GM13976 (cell line): ENCODE data around the gene MAVS.

Source experiments
- DNase-seq: peaks from one replicate; pipeline ENCODE4 v3.0.0; 2012; ENCODE audit warnings: low spot score
- in situ Hi-C: fragments of 300-500 bp; cut with MboI; formaldehyde crosslinking; loops from one replicate; pipeline ENCODE4 v1.12.0; 2022; ENCODE audit warnings: low sequenced_read_pairs, mixed read lengths, inconsistent platforms; ENCODE audit not compliant: unreplicated experiment
- TF ChIP-seq, protein P1 (sequence below): IDR thresholded peaks from 2 replicates; pipeline ENCODE4 v1.5.1; 2012; ENCODE audit warnings: borderline replicate concordance, mild to moderate bottlenecking; ENCODE audit not compliant: insufficient read depth; ENCODE audit errors: extremely low read depth, missing control alignments, control extremely low read depth

The MAVS gene

DNA sequence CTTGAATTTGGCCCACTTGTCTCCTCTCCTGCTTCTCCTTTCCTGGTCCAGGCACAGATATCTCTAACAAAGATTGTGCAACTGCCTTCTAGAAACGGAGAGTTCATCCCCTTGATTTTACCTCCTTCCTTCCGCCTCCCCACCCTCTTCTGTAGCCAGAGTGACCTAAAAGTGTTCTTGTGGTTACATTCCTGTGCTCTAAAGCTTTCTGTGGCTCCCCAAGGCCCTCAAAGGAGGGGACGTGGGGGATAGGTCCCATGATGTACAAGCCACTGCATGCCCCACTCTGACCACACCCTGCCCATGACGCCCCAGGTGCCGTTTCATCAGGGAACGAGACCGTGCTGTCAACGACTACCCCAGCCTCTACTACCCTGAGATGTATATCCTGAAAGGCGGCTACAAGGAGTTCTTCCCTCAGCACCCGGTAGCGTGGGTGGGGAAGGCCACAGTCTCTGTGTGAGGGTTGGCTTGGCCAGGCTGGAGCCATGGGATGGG, 42.3 kb upstream of the MAVS start:
- in situ Hi-C loops, result no loop called here
- DNase-seq, result no peak
- TF ChIP-seq, protein P1, sequence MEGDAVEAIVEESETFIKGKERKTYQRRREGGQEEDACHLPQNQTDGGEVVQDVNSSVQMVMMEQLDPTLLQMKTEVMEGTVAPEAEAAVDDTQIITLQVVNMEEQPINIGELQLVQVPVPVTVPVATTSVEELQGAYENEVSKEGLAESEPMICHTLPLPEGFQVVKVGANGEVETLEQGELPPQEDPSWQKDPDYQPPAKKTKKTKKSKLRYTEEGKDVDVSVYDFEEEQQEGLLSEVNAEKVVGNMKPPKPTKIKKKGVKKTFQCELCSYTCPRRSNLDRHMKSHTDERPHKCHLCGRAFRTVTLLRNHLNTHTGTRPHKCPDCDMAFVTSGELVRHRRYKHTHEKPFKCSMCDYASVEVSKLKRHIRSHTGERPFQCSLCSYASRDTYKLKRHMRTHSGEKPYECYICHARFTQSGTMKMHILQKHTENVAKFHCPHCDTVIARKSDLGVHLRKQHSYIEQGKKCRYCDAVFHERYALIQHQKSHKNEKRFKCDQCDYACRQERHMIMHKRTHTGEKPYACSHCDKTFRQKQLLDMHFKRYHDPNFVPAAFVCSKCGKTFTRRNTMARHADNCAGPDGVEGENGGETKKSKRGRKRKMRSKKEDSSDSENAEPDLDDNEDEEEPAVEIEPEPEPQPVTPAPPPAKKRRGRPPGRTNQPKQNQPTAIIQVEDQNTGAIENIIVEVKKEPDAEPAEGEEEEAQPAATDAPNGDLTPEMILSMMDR, result no peak

DNA sequence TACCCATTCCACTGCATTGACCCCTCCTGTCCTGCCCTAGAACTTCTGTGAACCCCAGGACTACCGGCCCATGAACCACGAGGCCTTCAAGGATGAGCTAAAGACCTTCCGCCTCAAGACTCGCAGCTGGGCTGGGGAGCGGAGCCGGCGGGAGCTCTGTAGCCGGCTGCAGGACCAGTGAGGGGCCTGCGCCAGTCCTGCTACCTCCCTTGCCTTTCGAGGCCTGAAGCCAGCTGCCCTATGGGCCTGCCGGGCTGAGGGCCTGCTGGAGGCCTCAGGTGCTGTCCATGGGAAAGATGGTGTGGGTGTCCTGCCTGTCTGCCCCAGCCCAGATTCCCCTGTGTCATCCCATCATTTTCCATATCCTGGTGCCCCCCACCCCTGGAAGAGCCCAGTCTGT, 41.9 kb upstream of the MAVS start:
- in situ Hi-C loops, result no loop called here
- TF ChIP-seq, protein P1, result no peak
- no peak for DNase-seq

DNA sequence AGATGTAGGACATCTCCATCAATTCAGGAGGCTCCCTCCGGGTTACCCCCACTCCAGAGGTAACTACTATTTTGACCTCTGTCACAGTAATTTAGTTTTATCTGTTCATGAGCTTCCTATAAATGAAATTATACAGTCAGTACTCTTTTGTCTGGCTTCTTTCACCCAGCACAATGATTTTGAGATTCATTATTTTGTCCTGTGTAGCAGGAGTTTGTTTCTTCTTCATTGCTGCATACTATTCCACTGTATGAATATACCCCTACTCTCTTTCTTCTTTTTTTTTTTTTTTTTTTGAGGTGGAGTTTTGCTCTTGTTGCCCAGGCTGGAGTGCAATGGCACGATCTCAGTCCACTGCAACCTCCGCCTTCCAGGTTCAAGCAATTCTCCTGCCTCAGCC, 38.1 kb upstream of the MAVS start:
- DNase-seq, result no peak
- in situ Hi-C loops, result no loop called here
- TF ChIP-seq, protein P1, result no peak

DNA sequence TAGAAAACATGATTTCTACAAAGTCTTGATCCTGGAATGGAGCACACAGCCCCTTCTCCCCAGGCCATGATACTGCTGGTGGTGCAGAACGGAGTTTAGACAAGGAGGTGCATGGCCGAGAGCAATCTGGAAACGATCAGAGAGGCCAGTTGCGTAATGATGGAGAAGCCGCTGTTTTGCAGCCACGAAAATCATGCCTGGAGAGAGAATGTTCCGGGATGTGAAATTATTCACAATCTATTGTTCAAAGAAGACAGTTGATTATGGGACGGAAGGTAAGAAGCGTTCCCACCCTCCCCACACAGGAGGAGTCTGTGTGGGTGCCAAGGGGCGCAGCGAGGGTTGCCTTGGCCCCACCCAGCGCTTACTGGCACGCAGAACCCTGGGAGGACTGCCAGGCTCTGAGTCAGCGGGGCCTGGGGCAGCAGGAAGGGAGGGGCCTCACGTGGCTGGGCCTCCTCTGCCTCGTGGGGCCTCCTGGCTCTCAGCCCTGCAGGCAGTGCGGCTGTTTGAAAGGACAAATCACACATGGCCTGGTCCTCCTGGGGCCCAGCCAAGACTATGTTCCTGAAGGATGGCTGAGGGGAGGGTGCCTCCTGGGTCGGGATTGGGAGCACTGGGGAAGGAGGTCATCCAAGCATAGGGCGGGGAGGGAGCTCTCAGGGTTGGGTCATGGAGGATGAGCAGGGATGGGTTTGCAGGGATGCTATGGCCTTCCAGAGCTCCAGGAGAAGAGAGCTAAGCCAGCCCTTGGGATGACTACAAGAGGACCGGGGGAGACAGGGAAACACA, 35.0 kb upstream of the MAVS start:
- TF ChIP-seq, protein P1, result no peak
- no peak for DNase-seq
- in situ Hi-C loops, result no loop called here

DNA sequence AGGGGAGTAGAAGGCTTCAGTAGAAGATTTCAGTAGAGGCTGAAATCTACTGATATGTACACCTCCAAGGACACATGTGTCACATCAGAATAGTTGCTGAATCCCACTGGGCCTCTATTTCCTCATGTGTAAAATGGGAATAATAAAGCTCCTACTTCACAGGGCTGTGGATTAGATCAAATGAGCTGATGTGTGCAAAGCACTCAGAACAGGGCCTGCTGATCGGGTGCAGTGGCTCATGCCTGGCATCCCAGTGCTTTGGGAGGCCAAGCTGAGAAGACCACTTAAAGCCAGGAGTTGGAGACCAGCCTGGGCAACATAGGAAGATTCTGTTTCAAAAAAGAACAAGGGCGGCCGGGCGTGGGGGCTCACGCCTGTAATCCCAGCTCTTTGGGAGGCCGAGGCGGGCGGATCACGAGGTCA, 34.4 kb upstream of the MAVS start:
- TF ChIP-seq, protein P1, result no peak
- in situ Hi-C loops, result no loop called here
- DNase-seq, result no peak

DNA sequence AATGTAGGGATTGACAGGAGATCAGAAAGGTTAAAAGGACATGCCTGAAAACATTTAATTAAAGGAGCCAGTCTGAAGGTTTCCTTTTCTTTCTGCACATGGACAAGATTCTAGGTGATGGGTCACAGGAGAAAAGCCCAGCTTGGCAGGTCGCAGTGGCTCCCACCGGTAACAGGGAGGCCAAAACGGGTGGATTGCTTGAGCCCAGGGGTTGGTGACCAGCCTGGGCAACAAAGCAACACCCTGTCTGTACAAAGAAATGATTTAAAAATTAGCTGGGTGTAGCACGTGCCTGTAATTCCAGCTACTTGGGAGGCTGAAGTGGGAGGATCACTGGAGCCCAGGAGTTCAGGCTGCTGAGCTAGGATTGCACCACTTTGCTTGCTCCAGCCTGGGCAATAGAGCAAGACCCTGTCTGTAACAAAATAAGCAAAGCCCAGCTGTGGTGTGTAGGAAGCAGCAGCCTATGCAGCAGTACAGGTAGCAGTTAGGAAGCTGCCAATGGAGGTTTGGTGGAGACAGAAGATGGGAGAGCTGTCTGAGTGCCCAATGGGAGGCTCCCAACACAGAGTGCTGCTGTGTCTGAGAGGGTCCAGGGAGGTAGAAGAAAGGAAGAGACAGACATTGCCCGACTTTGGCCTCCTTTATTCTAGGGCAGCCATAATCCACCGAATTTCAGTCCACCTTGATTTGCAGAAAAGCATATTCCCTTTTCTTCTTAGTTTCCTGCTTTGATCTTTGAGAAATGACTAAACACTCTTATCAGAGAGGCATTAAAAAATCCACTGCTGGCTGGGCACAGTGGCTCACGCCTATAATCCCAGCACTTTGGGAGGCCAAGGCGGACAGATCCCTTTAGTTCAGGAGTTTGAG, 33.4 kb upstream of the MAVS start:
- in situ Hi-C loops, result no loop called here
- TF ChIP-seq, protein P1, result no peak
- DNase-seq, result no peak
